Neural cell (in vitro differentiated cells): ENCODE data around the gene MMP24. TPM values are rescaled to one million over a fixed set of nuclear protein-coding genes. Genes with fewer than 3 reads are reported as not detected.

ENCODE experiments used
- H2AFZ ChIP-seq: fragments of 200-600, 300-800 bp; sonication (generic), shearing (Covaris generic); 2 replicates; pipeline ENCODE4 v1.6.0; 2014; ENCODE audit warnings: low read depth, mild to moderate bottlenecking, antibody characterized with exemption, low read length, moderate library complexity
- H3F3A ChIP-seq: fragments of 200-600 bp; shearing (Covaris generic); 2 replicates; pipeline ENCODE4 v1.6.1; 2016; ENCODE audit warnings: mild to moderate bottlenecking, moderate library complexity, mixed read lengths, antibody characterized with exemption, low read length; ENCODE audit not compliant: insufficient read depth, poor library complexity, severe bottlenecking
- H3K27ac ChIP-seq: fragments of 200-600, 300-800 bp; sonication (generic), shearing (Covaris generic); 2 replicates; pipeline ENCODE4 v1.5.1; 2014; ENCODE audit warnings: mild to moderate bottlenecking, low read length, moderate library complexity
- H3K27me3 ChIP-seq: fragments of 300-800, 200-600 bp; sonication (generic), shearing (Covaris generic); 2 replicates; pipeline ENCODE4 v1.6.0; 2014; ENCODE audit warnings: mild to moderate bottlenecking, low read depth, low read length, moderate library complexity; ENCODE audit not compliant: insufficient read depth
- H3K36me3 ChIP-seq: fragments of 300-800, 200-600 bp; sonication (generic), shearing (Covaris generic); 2 replicates; pipeline ENCODE4 v1.5.1; 2014; ENCODE audit warnings: mild to moderate bottlenecking, antibody characterized with exemption, low read length, moderate library complexity; ENCODE audit not compliant: insufficient read depth
- H3K4me2 ChIP-seq: fragments of 300-800, 200-600 bp; sonication (generic), shearing (Covaris generic); 2 replicates; pipeline ENCODE4 v1.6.0; 2014; ENCODE audit warnings: mild to moderate bottlenecking, low read length
- H3K4me3 ChIP-seq: fragments of 300-800, 200-600 bp; sonication (generic), shearing (Covaris generic); 2 replicates; pipeline ENCODE4 v1.5.1; 2014; ENCODE audit warnings: mild to moderate bottlenecking, low read length, moderate library complexity
- H3K79me2 ChIP-seq: fragments of 200-600 bp; shearing (Covaris generic); replicated peaks from 2 replicates; pipeline ENCODE4 v1.6.0; 2014; ENCODE audit warnings: mild to moderate bottlenecking, low read length, moderate library complexity; ENCODE audit not compliant: insufficient read depth
- H3K9ac ChIP-seq: fragments of 300-800, 200-600 bp; sonication (generic), shearing (Covaris generic); 2 replicates; pipeline ENCODE4 v1.6.1; 2016; ENCODE audit warnings: mild to moderate bottlenecking, low read length, mixed read lengths
- H3K9me2 ChIP-seq: fragments of 200-600 bp; shearing (Covaris generic); 2 replicates; pipeline ENCODE4 v1.6.1; 2016; ENCODE audit warnings: mild to moderate bottlenecking, low read length, mixed read lengths; ENCODE audit not compliant: insufficient read depth
- H3K9me3 ChIP-seq: fragments of 200-600, 300-800 bp; sonication (generic), shearing (Covaris generic); 2 replicates; pipeline ENCODE4 v1.6.1; 2016; ENCODE audit warnings: mild to moderate bottlenecking, mixed run types, low read length, moderate library complexity, mixed read lengths
- H4K20me1 ChIP-seq: fragments of 200-600 bp; shearing (Covaris generic); 2 replicates; pipeline ENCODE4 v1.6.1; 2016; ENCODE audit warnings: mild to moderate bottlenecking, mixed run types; ENCODE audit not compliant: insufficient read depth
- CTCF ChIP-seq: fragments of 450-650 bp; IDR thresholded peaks from 2 replicates; pipeline ENCODE4 v1.5.1; 2014; ENCODE audit warnings: antibody characterized with exemption, mild to moderate bottlenecking, moderate library complexity; ENCODE audit not compliant: poor library complexity, severe bottlenecking
- EP300 ChIP-seq: fragments of 450-650 bp; conservative IDR thresholded peaks from 2 replicates; pipeline ENCODE4 v1.6.1; 2014; ENCODE audit warnings: antibody characterized with exemption, mild to moderate bottlenecking, moderate library complexity; ENCODE audit not compliant: poor library complexity, severe bottlenecking
- EZH2 ChIP-seq: fragments of 200-600, 300-800 bp; shearing (Covaris generic), sonication (generic); IDR thresholded peaks from 2 replicates; pipeline ENCODE4 v1.6.1; 2014; ENCODE audit warnings: antibody characterized with exemption, low read length, borderline replicate concordance, mild to moderate bottlenecking; ENCODE audit not compliant: insufficient read depth, poor library complexity, severe bottlenecking
- MXI1 ChIP-seq: fragments of 450-650 bp; conservative IDR thresholded peaks from 2 replicates; pipeline ENCODE4 v1.6.1; 2014; ENCODE audit warnings: antibody characterized with exemption, mild to moderate bottlenecking; ENCODE audit not compliant: poor library complexity, severe bottlenecking
- POLR2AphosphoS5 ChIP-seq: IDR thresholded peaks from 2 replicates; pipeline ENCODE4 v1.6.1; 2012
- RAD21 ChIP-seq: fragments of 450-650 bp; conservative IDR thresholded peaks from 2 replicates; pipeline ENCODE4 v1.6.1; 2014; ENCODE audit warnings: antibody characterized with exemption, mild to moderate bottlenecking, moderate library complexity
- SMC3 ChIP-seq: fragments of 450-650 bp; conservative IDR thresholded peaks from 2 replicates; pipeline ENCODE4 v1.6.1; 2014; ENCODE audit warnings: antibody characterized with exemption, mild to moderate bottlenecking, moderate library complexity; ENCODE audit not compliant: poor library complexity
- TAF1 ChIP-seq: IDR thresholded peaks from 2 replicates; pipeline ENCODE4 v1.6.1; 2012; ENCODE audit warnings: low read depth
- polyA plus RNA-seq: library from polyadenylated mRNA; depleted of rRNA; stranded (reverse); fragments of >200 nt; gene quantifications from 2 replicates; pipeline ENCODE4 v1.2.3, GENCODE V29; 2014
- TF ChIP-seq, protein P1 (sequence below): IDR thresholded peaks from 2 replicates; pipeline ENCODE4 v1.6.1; 2012; ENCODE audit warnings: borderline replicate concordance

The MMP24 gene
- polyA plus RNA-seq, 1 donor from 2014 or later = 57.4 TPM

DNA sequence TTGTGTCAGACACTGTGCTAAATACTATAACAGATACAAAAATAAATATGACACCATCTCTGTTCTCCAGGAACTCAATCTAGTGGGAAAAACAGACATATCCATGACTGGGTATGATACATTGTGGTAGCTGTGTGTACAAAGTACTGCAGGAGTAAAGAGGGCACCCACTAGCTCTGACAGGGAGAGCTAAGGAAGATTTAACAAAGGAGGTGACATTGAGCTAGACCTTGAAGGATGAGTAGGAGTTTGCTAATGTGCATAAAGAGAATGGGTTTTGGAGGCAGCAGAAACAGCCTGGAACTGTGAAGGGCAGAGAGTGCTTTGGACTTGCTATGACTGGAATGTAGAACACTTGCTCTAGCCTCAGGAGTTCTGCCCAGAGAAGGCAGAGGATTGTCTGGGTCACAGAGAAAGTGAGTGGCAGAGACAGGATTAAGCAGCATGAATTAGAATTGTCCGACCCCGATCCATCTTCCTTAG lies 14.4 kb downstream of the MMP24 start:
- no peaks in the 10 kb centered on the region for H3K27me3 ChIP-seq
- H3K4me2 ChIP-seq = no peak overlapping the region
- no peak overlapping the region for H3K4me3 ChIP-seq
- H3F3A ChIP-seq = no peaks in the 10 kb centered on the region
- no peak overlapping the region for H2AFZ ChIP-seq
- H3K27ac ChIP-seq = peak overlapping the region; percentile 38
- no peaks in the 10 kb centered on the region for H3K9me2 ChIP-seq
- H3K9me3 ChIP-seq = no peaks in the 10 kb centered on the region
- H3K79me2 ChIP-seq = no peaks in the 10 kb centered on the region
- H4K20me1 ChIP-seq = no peaks in the 10 kb centered on the region
- TF ChIP-seq TAF1 = no peak
- TF ChIP-seq SMC3 = no peak
- no peak for TF ChIP-seq EP300
- no peak for TF ChIP-seq CTCF
- H3K36me3 ChIP-seq = no peaks in the 10 kb centered on the region
- H3K9ac ChIP-seq = no peak overlapping the region

DNA sequence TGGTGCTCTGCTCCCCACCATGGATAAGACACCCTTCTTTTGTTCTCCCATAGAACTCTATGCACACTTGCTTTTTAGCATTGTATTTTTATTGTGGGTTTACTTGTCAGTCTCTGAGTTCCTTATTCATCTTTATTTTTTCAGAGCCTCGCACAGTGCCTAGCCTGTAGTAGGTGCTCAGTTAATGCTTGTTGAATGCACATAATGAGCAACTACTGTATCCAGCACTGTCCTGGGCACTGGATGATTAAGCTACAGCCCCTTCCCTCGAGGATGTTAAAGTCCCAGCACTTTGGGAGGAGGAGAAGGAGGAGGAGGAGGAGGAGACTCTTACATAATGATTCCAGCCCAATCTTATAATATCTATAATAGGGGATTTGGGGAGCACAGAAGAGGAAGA lies 16.8 kb downstream of the MMP24 start:
- Histone ChIP-seq H3K4me2 (no peak overlapping the region), H3K9me3 (no peaks in the 10 kb centered on the region), H3K9me2 (no peaks in the 10 kb centered on the region), H4K20me1 (no peaks in the 10 kb centered on the region), H3K36me3 (no peaks in the 10 kb centered on the region), H3K27me3 (no peaks in the 10 kb centered on the region), H3K79me2 (no peaks in the 10 kb centered on the region), H3K4me3 (no peak overlapping the region), H3F3A (no peaks in the 10 kb centered on the region), H3K9ac (no peak overlapping the region), H2AFZ (no peak overlapping the region), H3K27ac (no peak overlapping the region)
- TF ChIP-seq CTCF (no peak), EP300 (no peak), SMC3 (no peak), EZH2 (no peak), POLR2AphosphoS5 (no peak), RAD21 (no peak), TAF1 (no peak), MXI1 (no peak)
- TF ChIP-seq, protein P1, sequence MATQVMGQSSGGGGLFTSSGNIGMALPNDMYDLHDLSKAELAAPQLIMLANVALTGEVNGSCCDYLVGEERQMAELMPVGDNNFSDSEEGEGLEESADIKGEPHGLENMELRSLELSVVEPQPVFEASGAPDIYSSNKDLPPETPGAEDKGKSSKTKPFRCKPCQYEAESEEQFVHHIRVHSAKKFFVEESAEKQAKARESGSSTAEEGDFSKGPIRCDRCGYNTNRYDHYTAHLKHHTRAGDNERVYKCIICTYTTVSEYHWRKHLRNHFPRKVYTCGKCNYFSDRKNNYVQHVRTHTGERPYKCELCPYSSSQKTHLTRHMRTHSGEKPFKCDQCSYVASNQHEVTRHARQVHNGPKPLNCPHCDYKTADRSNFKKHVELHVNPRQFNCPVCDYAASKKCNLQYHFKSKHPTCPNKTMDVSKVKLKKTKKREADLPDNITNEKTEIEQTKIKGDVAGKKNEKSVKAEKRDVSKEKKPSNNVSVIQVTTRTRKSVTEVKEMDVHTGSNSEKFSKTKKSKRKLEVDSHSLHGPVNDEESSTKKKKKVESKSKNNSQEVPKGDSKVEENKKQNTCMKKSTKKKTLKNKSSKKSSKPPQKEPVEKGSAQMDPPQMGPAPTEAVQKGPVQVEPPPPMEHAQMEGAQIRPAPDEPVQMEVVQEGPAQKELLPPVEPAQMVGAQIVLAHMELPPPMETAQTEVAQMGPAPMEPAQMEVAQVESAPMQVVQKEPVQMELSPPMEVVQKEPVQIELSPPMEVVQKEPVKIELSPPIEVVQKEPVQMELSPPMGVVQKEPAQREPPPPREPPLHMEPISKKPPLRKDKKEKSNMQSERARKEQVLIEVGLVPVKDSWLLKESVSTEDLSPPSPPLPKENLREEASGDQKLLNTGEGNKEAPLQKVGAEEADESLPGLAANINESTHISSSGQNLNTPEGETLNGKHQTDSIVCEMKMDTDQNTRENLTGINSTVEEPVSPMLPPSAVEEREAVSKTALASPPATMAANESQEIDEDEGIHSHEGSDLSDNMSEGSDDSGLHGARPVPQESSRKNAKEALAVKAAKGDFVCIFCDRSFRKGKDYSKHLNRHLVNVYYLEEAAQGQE = no peak
